Osteocyte (in vitro differentiated cells): ENCODE data around the gene COX17. TPM values are rescaled to one million over a fixed set of nuclear protein-coding genes. Genes with fewer than 3 reads are reported as not detected.

Experiments
- DNase-seq: peaks from one replicate; pipeline ENCODE4 v3.0.0; 2021; ENCODE audit warnings: mixed read lengths; ENCODE audit not compliant: unreplicated experiment; ENCODE audit errors: extremely low spot score
- H3K27ac Mint-ChIP-seq: one replicate; pipeline ENCODE4 v1.8.0; 2021; ENCODE audit warnings: mild to moderate bottlenecking, mixed read lengths; ENCODE audit not compliant: unreplicated experiment
- H3K27me3 Mint-ChIP-seq: one replicate; pipeline ENCODE4 v1.8.0; 2021; ENCODE audit warnings: mixed read lengths; ENCODE audit not compliant: unreplicated experiment
- H3K36me3 Mint-ChIP-seq: one replicate; pipeline ENCODE4 v1.8.0; 2021; ENCODE audit warnings: mixed read lengths; ENCODE audit not compliant: unreplicated experiment
- H3K4me1 Mint-ChIP-seq: one replicate; pipeline ENCODE4 v1.8.0; 2021; ENCODE audit warnings: mixed read lengths; ENCODE audit not compliant: unreplicated experiment
- H3K4me3 Mint-ChIP-seq: one replicate; pipeline ENCODE4 v1.8.0; 2021; ENCODE audit warnings: mild to moderate bottlenecking, moderate library complexity, mixed read lengths; ENCODE audit not compliant: unreplicated experiment
- H3K9me3 Mint-ChIP-seq: one replicate; pipeline ENCODE4 v1.8.0; 2021; ENCODE audit warnings: mixed read lengths; ENCODE audit not compliant: unreplicated experiment
- total RNA-seq: library from RNA; stranded (reverse); gene quantifications from 2 replicates; pipeline ENCODE4 v1.2.1, GENCODE V29; 2021
- TF ChIP-seq, protein P1 (sequence below): fragments of 200-600 bp; sonication (generic); IDR thresholded peaks from 2 replicates; pipeline ENCODE4 v1.5.0; 2021; ENCODE audit warnings: antibody characterized with exemption, mild to moderate bottlenecking, moderate library complexity

COX17 gene
- total RNA-seq, 1 donor from 2014 or later, result 18.2 TPM

DNA sequence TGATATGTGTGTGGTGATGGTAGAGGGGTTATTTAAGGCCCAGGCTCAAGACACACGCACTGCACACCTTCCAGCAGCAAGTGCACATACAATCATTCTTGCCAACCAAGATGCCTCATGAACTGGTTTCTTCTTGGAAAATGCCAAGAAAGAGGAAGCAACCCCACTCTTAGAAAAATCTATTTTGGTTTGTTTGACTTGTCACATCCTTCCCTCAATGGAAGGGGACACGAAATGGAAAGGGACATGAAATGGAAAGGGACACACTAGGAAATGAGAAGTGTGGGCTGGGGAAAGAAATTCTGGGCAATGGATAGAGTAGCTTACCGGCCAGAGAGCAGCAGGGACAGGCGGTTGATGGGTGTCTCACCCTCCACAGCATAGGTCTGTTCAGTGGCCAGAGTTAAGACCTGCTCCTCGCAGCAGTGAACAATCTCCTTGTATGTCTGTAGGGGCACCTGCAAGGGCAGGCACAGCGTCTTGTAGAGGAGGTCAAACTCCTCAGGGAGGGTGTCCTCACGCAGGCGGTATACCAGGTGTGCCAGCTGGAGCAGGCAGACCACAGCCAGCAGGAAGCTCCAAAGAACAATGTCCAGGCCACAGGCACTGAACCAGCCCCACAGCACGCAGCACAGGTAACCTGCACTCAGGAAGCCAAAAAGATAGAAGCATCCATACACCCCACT is 17.5 kb downstream of the COX17 start:
- Mint-ChIP-seq H3K9me3 (no peaks in the 10 kb centered on the region), H3K4me1 (peaks cover 10% of the 10 kb centered on the region), H3K27me3 (no peaks in the 10 kb centered on the region), H3K36me3 (no peaks in the 10 kb centered on the region), H3K27ac (no peak overlapping the region), H3K4me3 (no peak overlapping the region)
- no peak for DNase-seq
- TF ChIP-seq, protein P1, sequence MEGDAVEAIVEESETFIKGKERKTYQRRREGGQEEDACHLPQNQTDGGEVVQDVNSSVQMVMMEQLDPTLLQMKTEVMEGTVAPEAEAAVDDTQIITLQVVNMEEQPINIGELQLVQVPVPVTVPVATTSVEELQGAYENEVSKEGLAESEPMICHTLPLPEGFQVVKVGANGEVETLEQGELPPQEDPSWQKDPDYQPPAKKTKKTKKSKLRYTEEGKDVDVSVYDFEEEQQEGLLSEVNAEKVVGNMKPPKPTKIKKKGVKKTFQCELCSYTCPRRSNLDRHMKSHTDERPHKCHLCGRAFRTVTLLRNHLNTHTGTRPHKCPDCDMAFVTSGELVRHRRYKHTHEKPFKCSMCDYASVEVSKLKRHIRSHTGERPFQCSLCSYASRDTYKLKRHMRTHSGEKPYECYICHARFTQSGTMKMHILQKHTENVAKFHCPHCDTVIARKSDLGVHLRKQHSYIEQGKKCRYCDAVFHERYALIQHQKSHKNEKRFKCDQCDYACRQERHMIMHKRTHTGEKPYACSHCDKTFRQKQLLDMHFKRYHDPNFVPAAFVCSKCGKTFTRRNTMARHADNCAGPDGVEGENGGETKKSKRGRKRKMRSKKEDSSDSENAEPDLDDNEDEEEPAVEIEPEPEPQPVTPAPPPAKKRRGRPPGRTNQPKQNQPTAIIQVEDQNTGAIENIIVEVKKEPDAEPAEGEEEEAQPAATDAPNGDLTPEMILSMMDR, result no peak

DNA sequence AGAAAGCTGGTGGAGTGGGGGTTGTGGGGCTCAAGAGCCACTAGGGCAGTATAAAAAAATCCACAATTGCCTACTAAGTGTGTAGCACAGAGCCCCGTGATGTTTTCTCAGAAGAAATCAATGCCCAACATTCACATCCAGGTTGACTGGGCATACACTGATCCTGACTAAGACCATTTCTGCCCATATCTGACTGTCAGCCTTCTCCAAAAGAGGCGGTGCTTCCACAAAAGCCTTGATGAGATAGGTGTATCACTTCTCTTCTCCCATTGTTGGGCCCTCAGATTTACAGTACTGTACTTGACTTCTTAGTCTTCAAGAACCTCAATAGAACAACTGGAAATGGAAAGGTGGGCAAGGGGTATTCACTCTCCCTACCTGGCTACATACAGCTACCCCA is 18.2 kb downstream of the COX17 start:
- no peak overlapping the region for H3K4me3 Mint-ChIP-seq

DNA sequence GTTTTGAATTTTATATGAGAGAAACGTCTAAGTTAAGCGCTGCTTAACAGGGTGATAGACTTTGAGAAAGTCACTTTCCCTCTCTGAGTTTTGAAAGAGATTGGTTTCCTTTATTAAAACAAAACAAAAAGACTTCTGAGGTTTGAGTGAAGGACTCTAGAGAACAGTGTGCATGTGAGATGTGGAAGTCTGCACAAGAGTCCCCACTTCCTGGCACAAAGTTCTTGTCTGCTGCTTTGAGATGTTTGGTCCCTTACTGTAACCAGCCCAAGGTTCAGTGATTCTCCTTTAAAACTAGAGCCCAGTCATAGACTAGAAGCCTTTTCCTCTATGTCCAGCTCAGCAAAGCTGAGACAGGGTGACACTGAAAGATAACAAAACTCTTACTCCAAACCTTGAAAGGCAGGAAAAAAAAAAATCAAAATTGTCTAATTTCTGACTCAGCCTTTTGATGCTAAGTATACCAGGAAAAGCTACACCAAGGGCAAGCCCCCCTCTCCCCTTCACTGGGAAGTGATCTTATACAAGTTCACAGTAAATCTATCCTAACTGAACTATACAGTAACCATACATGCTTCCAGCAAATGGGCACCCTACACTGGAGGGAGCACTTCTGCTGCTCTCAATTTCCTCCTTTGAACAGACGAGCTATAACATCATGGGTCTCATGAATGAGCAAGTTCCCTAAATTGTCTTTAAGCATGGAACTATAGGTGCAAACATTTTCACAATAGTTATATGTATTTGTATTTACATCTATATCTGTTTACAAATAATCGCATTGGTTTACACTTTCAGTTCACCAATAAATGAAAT is 19.1 kb downstream of the COX17 start:
- no peaks in the 10 kb centered on the region for H3K36me3 Mint-ChIP-seq

More for the DNA sequence above, 18.2 kb downstream of the COX17 start:
- Mint-ChIP-seq H3K36me3 (no peaks in the 10 kb centered on the region), H3K27ac (no peak overlapping the region), H3K9me3 (no peaks in the 10 kb centered on the region), H3K27me3 (no peaks in the 10 kb centered on the region), H3K4me1 (peaks cover 10% of the 10 kb centered on the region)
- TF ChIP-seq, protein P1, result no peak
- DNase-seq, result no peak

DNA sequence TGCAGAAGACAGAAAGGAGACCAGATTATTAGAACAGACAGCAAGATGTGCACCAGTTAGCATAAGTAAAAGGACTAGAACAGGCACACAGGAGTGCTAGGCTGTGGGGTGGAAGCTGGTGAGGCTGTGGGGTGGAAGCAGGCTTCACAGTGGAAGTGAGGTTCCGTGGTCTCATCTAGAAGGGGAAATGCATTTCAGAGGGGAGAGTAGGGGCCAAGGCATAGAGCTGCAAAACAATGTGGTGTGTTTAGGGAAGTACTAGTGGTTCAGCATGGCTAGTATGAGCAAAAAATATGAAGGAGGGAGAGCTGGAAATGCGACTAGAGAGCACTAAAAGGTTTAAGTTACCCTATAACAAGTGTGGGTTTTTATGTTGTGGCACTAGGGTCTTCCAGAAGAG is 23.3 kb downstream of the COX17 start:
- Mint-ChIP-seq H3K9me3 (no peaks in the 10 kb centered on the region), H3K36me3 (no peaks in the 10 kb centered on the region), H3K4me3 (no peak overlapping the region), H3K27ac (no peak overlapping the region), H3K27me3 (no peaks in the 10 kb centered on the region), H3K4me1 (no peaks in the 10 kb centered on the region)
- DNase-seq, result peak; percentile 49
- TF ChIP-seq, protein P1, result no peak

More for the DNA sequence above, 19.1 kb downstream of the COX17 start:
- Mint-ChIP-seq H3K27ac (no peak overlapping the region), H3K9me3 (no peaks in the 10 kb centered on the region), H3K4me3 (no peak overlapping the region), H3K27me3 (no peaks in the 10 kb centered on the region), H3K4me1 (peaks cover 10% of the 10 kb centered on the region)
- TF ChIP-seq, protein P1, result no peak
- no peak for DNase-seq

DNA sequence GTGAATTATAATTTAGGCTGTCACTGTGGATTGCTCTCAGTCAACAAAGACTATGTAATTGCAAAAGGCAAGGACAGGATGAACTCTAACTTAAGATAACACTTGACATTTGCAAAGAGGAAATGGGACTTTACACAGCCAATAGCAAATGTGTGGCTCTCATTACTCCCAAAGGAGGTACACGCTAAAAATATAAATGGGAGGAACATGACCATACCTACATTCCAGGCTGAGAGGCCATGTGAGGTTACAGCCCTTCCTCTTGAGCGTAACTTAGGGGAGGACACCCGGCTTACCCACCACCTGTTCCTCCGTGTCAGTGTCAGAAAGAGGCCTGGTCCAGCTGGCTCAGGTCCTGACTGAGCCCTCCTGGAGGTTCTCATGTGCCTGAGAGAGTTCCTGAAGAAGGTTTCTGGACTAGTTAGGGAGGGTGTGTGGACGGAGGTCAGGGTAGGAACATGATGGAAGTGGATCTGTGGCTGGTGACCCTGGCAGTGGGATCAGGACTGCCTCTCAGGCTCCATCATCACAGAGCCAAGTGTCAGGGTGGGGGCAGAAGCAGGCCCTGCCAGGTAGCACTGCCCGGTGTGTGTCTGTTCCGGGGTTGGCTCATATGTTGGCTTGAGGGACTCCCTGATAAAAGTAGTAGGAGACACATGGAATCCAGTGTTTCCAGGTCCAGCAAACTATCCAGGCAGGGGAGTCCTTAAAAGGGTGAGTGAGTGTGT is 24.7 kb downstream of the COX17 start:
- Mint-ChIP-seq H3K9me3 (no peaks in the 10 kb centered on the region), H3K4me3 (no peak overlapping the region), H3K4me1 (no peaks in the 10 kb centered on the region), H3K27me3 (no peaks in the 10 kb centered on the region), H3K27ac (no peak overlapping the region), H3K36me3 (no peaks in the 10 kb centered on the region)
- TF ChIP-seq, protein P1, result no peak
- peak; percentile 53 for DNase-seq
